Uterus (tissue), 4 donors: ENCODE results near the gene RAD23A. TPM values are rescaled to one million over a fixed set of nuclear protein-coding genes. Genes with fewer than 3 reads are reported as not detected.

Experiments used
- DNase-seq, 2 donors: peaks; one replicate each; pipeline ENCODE4 v3.0.0-alpha.2; 2019 to 2020
- H3K27ac ChIP-seq, 2 donors: fragments of 200-600 bp; sonication (generic); 1 replicate in 1 of 2; 2 replicates in 1 of 2; pipeline ENCODE4 v1.5.1; 2016 to 2018
- H3K27me3 ChIP-seq, 2 donors: fragments of 200-600 bp; sonication (generic); one replicate each; pipeline ENCODE4 v1.5.1; 2018 to 2019; ENCODE audit warnings: control low read depth in 1 of 2
- H3K36me3 ChIP-seq, 2 donors: fragments of 200-600 bp; sonication (generic); one replicate each; pipeline ENCODE4 v1.5.1; 2019; ENCODE audit warnings: control low read depth in 1 of 2
- H3K4me1 ChIP-seq, 2 donors: fragments of 200-600 bp; sonication (generic); one replicate each; pipeline ENCODE4 v1.5.1; 2018 to 2019; ENCODE audit warnings: control low read depth in 1 of 2
- H3K4me3 ChIP-seq, 2 donors: fragments of 200-600 bp; sonication (generic); 1 replicate in 1 of 2; 2 replicates in 1 of 2; pipeline ENCODE4 v1.5.1; 2018 to 2019; ENCODE audit warnings: mild to moderate bottlenecking in 1 of 2
- H3K9me3 ChIP-seq, 2 donors: fragments of 200-600 bp; sonication (generic); one replicate each; pipeline ENCODE4 v1.5.1; 2019; ENCODE audit warnings: control low read depth in 1 of 2
- POLR2A ChIP-seq, 2 donors: fragments of 450-650 bp; IDR thresholded peaks; one replicate each; pipeline ENCODE4 v1.6.1; 2016; ENCODE audit warnings: antibody characterized with exemption in 2 of 2, mild to moderate bottlenecking in 1 of 2, moderate library complexity in 1 of 2
- intact Hi-C: fragments of 100-400 bp; cut with DNase I; formaldehyde crosslinking; loops from one replicate; pipeline ENCODE4 v1.15.1; 2023; ENCODE audit warnings: low total_unique reads
- total RNA-seq, 4 donors: library from RNA; depleted of rRNA in 3 of 4; stranded (reverse); fragments of >200 nt in 3 of 4; gene quantifications; one replicate each; pipeline versions ENCODE4 v1.1.0 to v1.2.4, GENCODE V29; 2014 to 2023
- TF ChIP-seq, protein P1 (sequence below), 4 experiments: fragments of 200-600 bp in 2 of 4; fragments of 450-650 bp in 2 of 4; sonication (generic) in 2 of 4; IDR thresholded peaks; one replicate each; pipeline ENCODE4 v1.5.1; 2016 to 2019; ENCODE audit warnings: antibody characterized with exemption in 4 of 4, mild to moderate bottlenecking in 2 of 4, moderate library complexity in 1 of 4
- donor health status: DM: yes; HTN: yes; CAD: no.

The RAD23A gene
- total RNA-seq, 4 donors from 2014 or later, result 13.3 to 105 (median 64.4) TPM

DNA sequence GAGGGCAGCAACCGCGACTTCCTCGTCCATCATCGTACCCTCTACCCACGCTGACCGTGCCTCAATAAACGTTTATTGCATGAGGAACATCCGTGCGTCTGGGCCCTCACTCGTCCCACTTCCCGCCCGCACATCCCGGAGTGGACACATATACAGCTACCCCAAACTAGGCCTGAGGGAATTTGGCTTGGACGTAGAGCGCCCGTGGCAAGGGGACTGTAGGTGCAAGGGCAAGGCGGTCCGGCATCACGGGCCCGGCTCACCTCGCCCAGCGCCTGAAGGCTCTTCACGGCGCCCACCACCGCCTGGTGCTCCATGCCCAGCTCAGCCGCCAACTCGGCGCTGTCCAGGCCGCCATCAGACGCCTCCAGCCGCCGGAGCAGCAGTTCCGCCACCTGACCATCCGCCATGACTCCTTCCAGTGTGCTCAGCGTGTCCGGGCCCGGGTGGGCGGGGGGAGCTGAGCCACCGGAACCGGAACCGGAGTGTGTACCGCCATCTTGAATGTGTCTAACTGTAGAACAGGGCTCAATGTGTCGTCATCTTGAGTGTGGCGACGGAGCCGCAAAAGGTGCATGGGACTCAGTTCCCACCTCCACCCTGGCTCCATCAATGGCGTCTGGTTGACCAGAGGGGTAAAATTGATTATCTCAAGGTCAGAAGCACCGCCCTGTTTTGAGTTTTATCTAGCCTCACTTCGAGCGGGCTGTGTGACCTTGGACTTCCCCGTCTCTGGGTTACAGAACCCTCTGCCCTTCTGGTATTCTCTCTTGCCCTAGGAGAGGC lies 12.2 kb upstream of the RAD23A start, which contains the start of gene FARSA:
FARSA (minus strand) TSS at position 425 of the 786 bp plus-strand sequence; CDS start at position 410, 15 bp downstream.
- H3K27ac ChIP-seq, result peak within 1 kb of the TSS; percentile 79 to 80
- H3K36me3 ChIP-seq, result no peaks in the 10 kb centered on the region
- H3K9me3 ChIP-seq, result no peaks in the 10 kb centered on the region
- H3K27me3 ChIP-seq, result no peaks in the 10 kb centered on the region
- TF ChIP-seq POLR2A (IDR thresholded peaks at IDR 0.05), result peak in 1 of 2 donors; percentile 51
- TF ChIP-seq, protein P1, sequence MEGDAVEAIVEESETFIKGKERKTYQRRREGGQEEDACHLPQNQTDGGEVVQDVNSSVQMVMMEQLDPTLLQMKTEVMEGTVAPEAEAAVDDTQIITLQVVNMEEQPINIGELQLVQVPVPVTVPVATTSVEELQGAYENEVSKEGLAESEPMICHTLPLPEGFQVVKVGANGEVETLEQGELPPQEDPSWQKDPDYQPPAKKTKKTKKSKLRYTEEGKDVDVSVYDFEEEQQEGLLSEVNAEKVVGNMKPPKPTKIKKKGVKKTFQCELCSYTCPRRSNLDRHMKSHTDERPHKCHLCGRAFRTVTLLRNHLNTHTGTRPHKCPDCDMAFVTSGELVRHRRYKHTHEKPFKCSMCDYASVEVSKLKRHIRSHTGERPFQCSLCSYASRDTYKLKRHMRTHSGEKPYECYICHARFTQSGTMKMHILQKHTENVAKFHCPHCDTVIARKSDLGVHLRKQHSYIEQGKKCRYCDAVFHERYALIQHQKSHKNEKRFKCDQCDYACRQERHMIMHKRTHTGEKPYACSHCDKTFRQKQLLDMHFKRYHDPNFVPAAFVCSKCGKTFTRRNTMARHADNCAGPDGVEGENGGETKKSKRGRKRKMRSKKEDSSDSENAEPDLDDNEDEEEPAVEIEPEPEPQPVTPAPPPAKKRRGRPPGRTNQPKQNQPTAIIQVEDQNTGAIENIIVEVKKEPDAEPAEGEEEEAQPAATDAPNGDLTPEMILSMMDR (IDR thresholded peaks at IDR 0.05), result peak in 1 of 4 experiments; percentile 8
- peak within 1 kb of the TSS; percentile 89 to 95 for H3K4me3 ChIP-seq
- intact Hi-C loops, result no loop called here
- DNase-seq, result peak; percentile 91 to 92
- H3K4me1 ChIP-seq, result peaks cover 0 to 4% of the 10 kb centered on the region in 2 donors

DNA sequence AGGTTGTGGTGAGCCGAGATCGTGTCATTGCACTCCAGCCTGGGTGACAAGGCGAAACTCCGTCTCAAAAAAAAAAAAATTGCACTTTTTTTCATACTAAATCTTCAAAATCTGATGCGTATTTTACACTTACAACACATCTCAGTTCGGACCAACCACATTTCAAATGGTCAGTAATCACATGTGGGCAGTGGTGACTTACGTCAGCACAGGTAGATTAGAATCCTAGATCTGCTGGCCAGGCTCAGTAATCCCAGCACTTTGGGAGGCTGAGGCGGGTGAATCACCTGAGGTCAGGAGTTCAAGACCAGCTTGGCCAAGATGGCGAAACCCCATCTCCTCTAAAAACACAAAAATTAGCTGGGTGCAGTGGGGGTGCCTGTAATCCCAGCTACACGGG lies 10.6 kb upstream of the RAD23A start:
- intact Hi-C loops, result no loop called here

DNA sequence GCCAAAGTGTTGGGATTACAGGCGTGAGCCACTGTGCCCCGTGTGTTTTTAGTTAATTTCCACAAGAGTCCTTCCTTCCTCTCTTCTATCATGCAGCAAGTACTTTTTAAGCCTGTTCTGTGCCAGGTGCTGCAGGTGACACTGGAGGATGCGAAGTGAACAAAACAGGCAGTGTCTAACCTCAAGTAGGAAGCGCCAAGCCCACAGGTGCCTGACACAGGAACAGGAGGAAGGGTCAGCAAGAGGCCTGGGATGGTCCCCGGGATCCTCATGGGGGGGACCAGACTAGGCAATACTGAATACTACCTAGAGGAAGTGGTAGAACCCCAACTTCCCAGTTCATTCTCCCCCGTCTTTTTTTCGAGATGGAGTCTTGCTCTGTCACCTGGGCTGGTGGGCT lies 9.1 kb upstream of the RAD23A start:
- Histone ChIP-seq H3K4me3 (no peak overlapping the region), H3K27ac (no peak overlapping the region), H3K27me3 (no peaks in the 10 kb centered on the region), H3K9me3 (no peaks in the 10 kb centered on the region), H3K4me1 (peaks cover 7 to 22% of the 10 kb centered on the region in 2 donors), H3K36me3 (no peaks in the 10 kb centered on the region)
- TF ChIP-seq, protein P1 (IDR thresholded peaks at IDR 0.05), result no peak
- TF ChIP-seq POLR2A (IDR thresholded peaks at IDR 0.05), result no peak
- intact Hi-C loops, result no loop called here
- DNase-seq, result no peak

More for the DNA sequence above, 10.6 kb upstream of the RAD23A start:
- Histone ChIP-seq H3K4me3 (no peak overlapping the region), H3K27ac (no peak overlapping the region), H3K27me3 (no peaks in the 10 kb centered on the region), H3K9me3 (no peaks in the 10 kb centered on the region), H3K36me3 (no peaks in the 10 kb centered on the region), H3K4me1 (peaks cover 5 to 12% of the 10 kb centered on the region in 2 donors)
- DNase-seq, result no peak
- no peak for TF ChIP-seq POLR2A (IDR thresholded peaks at IDR 0.05)
- TF ChIP-seq, protein P1 (IDR thresholded peaks at IDR 0.05), result no peak

DNA sequence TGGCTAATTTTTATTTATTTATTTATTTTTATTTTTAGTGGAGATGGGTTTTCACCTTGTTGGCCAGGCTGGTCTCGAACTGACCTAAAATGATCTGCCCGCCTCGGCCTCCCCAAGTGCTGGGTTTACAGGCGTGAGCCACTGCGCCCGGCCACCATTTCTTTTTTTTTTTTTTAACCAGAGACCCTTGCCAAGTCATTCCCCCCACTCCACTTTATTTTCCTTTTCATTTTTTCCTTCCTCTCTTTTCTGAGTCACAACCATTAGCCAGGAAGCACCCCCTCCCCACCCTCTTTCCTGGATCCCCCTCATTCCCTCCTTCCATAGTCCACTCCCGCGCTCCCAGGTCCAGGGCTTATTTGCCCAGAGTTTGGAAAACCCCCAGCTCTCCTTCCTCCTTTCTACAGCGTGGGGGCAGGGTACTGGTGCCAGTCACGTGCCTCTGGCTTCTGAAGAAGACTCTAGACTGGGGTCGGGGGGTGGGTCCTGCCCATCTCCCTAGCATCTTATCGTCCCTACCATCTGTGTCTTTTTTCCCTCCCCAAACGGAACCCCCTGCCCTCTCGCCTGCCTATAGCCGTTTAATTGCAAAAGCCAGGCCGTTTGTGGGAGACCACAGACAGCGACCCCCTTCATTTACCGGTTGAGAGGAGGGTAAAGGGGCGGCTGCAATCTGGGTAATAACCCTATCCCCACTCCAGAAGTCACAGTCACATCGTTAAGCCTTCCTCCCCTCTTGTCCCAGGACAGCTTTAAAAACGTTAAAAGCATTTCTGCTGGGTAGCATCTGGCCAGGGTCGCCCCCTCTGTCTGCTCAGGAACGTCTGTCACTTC lies 8.4 kb upstream of the RAD23A start:
- Histone ChIP-seq H3K4me1 (peaks cover 7 to 22% of the 10 kb centered on the region in 2 donors), H3K9me3 (no peaks in the 10 kb centered on the region), H3K4me3 (peak overlapping the region; percentile 40 to 100)

More for the DNA sequence above, 8.4 kb upstream of the RAD23A start:
- Histone ChIP-seq H3K36me3 (no peaks in the 10 kb centered on the region), H3K27me3 (no peaks in the 10 kb centered on the region), H3K27ac (peak overlapping the region in 1 of 2 donors; percentile 71)
- TF ChIP-seq, protein P1 (IDR thresholded peaks at IDR 0.05), result no peak
- TF ChIP-seq POLR2A (IDR thresholded peaks at IDR 0.05), result no peak
- no peak for DNase-seq
- intact Hi-C loops, result no loop called here
